GM21515 (cell line): Measurements from ENCODE around the gene APEX2.
A peak's percentile ranks its signal among the peaks of the same experiment; 100 is the strongest.
"Not testable (repeated sequence)": the region's sequence is repeated elsewhere in the genome, so short reads cannot be mapped to it uniquely, and the experiment has no call there.

Experiments used
- ATAC-seq: cut with Tn5 transposase; IDR thresholded peaks from one replicate; pipeline ENCODE4 v1.9.1; 2021; ENCODE audit not compliant: unreplicated experiment

Gene APEX2

GRCh38 chrX:55011294-55011693 is 11.1 kb downstream of the APEX2 start:
- ATAC-seq = no peak

GRCh38 chrX:55014897-55015299 is 14.7 kb downstream of the APEX2 start:
- no peak for ATAC-seq

GRCh38 chrX:55026143-55026542 is 26.0 kb downstream of the APEX2 start:
- no peak for ATAC-seq

GRCh38 chrX:55026840-55027239 is 26.7 kb downstream of the APEX2 start:
- no peak for ATAC-seq

GRCh38 chrX:55028040-55028439 is 27.9 kb downstream of the APEX2 start:
- ATAC-seq = no peak

GRCh38 chrX:55028611-55029010 is 28.4 kb downstream of the APEX2 start:
- ATAC-seq = no peak

DNA sequence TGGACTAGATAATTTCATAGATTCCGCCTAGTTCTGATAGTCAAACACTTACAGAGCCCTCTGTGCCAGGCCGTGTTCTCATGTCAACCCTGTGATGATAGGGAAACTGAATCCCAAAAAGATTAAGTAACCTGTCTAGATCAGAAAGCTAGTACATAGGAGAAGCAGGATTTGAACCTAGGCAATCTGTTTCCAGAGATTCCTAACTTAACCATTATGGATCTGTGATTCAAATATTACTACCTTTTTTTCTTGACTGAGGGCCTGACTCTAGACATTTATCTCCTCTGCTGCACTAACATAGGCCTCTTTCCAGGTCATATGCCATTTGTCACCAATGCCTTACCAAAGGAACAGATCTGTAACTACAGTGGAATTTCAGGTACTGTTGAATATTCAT is 29.1 kb downstream of the APEX2 start:
- ATAC-seq = no peak

GRCh38 chrX:55030271-55031205 is 30.4 kb downstream of the APEX2 start, which contains the start of gene ALAS2:
ALAS2 (minus strand) TSS chrX:55030977; CDS start chrX:55026000, 4,977 bp downstream.
- no peak for ATAC-seq

GRCh38 chrX:55033429-55033828 is 33.3 kb downstream of the APEX2 start:
- no peak for ATAC-seq

DNA sequence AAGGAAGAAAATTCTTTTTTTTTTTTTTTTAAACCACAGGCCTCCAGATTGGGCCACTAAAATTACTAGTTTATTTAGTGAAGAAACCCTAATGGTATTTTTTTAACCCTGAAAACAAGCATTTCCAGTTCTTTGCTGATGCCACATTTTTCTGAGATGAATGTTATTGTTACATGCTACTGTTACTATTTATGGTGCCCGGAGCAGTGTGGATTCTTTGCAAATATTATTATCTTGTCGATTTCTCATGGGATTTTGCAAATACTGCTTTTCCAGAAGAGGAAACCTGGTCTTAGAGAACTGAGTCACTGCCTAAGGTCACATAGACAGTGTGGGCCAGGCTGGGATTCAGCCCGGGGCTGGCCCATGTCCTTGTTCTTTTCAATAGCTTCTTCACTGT is 39.3 kb downstream of the APEX2 start:
- ATAC-seq = no peak

GRCh38 chrX:55041514-55041913 is 41.4 kb downstream of the APEX2 start:
- no peak for ATAC-seq

DNA sequence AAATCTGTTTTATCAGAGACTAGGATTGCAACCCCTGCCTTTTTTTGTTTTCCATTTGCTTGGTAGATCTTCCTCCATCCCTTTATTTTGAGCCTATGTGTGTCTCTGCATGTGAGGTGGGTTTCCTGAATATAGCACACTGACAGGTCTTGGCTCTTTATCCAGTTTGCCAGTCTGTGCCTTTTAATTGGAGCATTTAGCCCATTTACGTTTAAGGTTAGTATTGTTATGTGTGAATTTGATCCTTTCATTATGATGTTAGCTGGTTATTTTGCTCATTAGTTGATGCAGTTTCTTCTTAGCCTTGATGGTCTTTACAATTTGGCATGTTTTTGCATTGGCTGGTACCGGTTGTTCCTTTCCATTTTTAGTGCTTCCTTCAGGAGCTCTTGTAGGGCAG is 50.4 kb downstream of the APEX2 start:
- not testable (repeated sequence) for ATAC-seq

DNA sequence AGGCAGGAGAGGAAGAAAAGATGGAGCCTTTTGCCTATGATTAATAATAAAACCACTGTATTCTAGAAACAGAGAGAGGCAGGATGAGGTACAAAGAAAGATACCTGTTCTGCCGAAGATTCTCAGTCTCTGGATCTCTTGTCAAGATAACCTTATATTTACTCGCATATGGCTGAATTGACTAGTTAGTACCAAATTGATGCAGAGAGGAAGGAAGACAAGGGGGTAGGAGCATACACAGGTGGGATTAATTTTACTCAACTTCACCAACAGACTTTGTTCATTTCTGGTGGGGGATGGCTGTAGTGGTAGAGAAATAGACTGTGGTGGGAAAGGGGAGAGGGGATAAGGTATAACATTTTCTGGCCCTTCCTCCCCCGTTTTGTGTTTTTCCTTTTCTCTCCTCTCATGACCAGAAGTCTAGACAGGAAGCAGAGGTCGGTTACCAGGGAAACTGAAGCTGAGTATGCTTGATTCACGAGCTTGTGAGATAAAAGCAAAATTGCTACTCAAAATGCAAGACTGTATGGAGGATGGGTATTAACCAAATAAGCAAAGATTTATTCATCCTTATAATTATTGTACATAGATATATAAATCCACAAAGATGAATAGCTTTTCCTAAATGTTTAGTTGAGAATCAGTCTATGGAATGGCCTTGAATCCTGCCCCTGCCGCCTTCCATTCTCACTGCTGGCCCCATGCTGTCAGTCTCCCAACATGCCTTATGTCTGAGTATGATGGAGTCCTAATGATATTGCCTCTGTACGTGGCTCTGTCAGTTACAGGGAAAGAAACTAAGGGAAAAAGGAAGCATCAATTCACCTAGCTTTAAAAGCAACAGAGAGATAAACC is 56.9 kb downstream of the APEX2 start:
- ATAC-seq = no peak

GRCh38 chrX:55057675-55058249 is 57.6 kb downstream of the APEX2 start:
- ATAC-seq = peak; percentile 59
